NB4 (cell line): ENCODE data around the gene PLA2G4B.

Experiments
- DNase-seq: peaks from one replicate; pipeline ENCODE4 v3.0.0; 2010; ENCODE audit warnings: low read depth
- H3K4me3 ChIP-seq: one replicate; pipeline ENCODE4 v1.5.1; 2011; ENCODE audit warnings: mild to moderate bottlenecking, low read depth, low read length, moderate library complexity
- CTCF ChIP-seq: IDR thresholded peaks from one replicate; pipeline ENCODE4 v1.5.1; 2012; ENCODE audit warnings: low read depth, low read length
- MAX ChIP-seq: IDR thresholded peaks from 2 replicates; pipeline ENCODE4 v1.6.1; 2011; ENCODE audit warnings: low read depth, low read length
- MYC ChIP-seq: IDR thresholded peaks from 2 replicates; pipeline ENCODE4 v1.6.1; 2011; ENCODE audit warnings: low read depth, low read length
- POLR2A ChIP-seq: IDR thresholded peaks from 2 replicates; pipeline ENCODE4 v1.6.1; 2011; ENCODE audit warnings: mild to moderate bottlenecking; ENCODE audit not compliant: insufficient read length; ENCODE audit errors: extremely low read depth

Gene PLA2G4B

GRCh38 chr15:41879321-41879845 is 40.7 kb downstream of the PLA2G4B start:
- H3K4me3 ChIP-seq: no peak overlapping the region
- no peak for DNase-seq
- TF ChIP-seq CTCF (no peak), MAX (no peak), MYC (no peak), POLR2A (no peak)

- no peak for TF ChIP-seq CTCF
- no peak for TF ChIP-seq MYC
- TF ChIP-seq MAX: no peak
- TF ChIP-seq POLR2A: no peak
- no peak for DNase-seq
These were observed 41.7 kb downstream of the PLA2G4B start for GRCh38 chr15:41880156-41880877.

GRCh38 chr15:41881086-41881485 is 42.4 kb downstream of the PLA2G4B start:
- TF ChIP-seq MYC (no peak), CTCF (no peak), MAX (no peak), POLR2A (no peak)
- DNase-seq: no peak
- no peak overlapping the region for H3K4me3 ChIP-seq

More at GRCh38 chr15:41880156-41880877, 41.7 kb downstream of the PLA2G4B start:
- no peak overlapping the region for H3K4me3 ChIP-seq

- TF ChIP-seq MAX: no peak
- TF ChIP-seq MYC: no peak
- no peak for TF ChIP-seq CTCF
- no peak for TF ChIP-seq POLR2A
- DNase-seq: no peak
- no peak overlapping the region for H3K4me3 ChIP-seq
These were observed 42.9 kb downstream of the PLA2G4B start for GRCh38 chr15:41881550-41881919.

GRCh38 chr15:41881920-41882688 is 43.5 kb downstream of the PLA2G4B start:
- DNase-seq: no peak
- H3K4me3 ChIP-seq: no peak overlapping the region
- TF ChIP-seq MAX: no peak
- TF ChIP-seq MYC: no peak
- no peak for TF ChIP-seq CTCF
- TF ChIP-seq POLR2A: no peak
